Stimulated activated CD4-positive, alpha-beta T cell treated with anti-CD3 and anti-CD28 coated beads, Interleukin-1b, Interleukin-23, amount 100 ng/mL, for 4 hours (primary cell): ENCODE data around the gene VRK3.

ENCODE experiments used
- DNase-seq, 2 donors: peaks; one replicate each; pipeline ENCODE4 v3.0.0-alpha.2; 2020; ENCODE audit warnings: low read depth in 2 of 2

VRK3 gene

DNA sequence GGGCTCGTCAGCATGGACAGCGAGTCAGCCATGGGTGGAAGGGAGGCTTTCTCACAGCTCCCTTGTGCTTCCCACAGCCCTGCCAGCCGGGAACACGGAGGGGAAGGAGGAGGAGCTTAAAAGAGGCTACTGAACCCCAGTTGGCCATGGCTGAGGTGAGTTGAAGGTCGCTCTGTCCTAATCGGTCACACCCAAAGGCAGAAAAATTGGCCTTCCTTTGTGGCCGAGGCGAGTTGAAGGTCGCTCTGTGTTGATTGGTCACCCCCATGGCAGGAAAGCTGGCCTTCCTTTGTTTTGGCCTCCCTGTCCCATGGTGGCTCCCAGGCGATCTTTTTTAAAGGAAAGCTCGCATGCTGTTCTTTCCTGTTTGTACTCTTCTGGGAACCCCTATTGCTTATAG, 5.8 kb upstream of the VRK3 start:
- no peak for DNase-seq

DNA sequence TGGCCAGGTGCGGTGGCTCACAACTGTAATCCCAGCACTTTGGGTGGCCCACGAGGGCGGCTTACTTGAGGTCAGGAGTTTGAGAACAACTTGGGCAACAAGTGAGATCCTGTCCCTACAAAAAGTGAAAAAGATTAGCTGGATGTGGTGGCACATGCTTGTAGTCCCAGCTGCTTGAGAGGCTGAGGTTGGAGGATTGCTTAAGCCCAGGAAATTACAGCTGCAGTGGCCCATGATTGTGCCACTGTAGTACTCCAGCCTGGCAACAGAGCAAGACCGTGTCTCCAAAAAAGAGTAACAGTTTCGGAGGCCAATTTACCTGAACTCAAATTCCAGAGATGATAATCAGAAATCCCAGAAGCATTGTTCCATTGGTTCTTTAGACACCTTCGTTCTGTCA, 5.1 kb upstream of the VRK3 start:
- no peak for DNase-seq

DNA sequence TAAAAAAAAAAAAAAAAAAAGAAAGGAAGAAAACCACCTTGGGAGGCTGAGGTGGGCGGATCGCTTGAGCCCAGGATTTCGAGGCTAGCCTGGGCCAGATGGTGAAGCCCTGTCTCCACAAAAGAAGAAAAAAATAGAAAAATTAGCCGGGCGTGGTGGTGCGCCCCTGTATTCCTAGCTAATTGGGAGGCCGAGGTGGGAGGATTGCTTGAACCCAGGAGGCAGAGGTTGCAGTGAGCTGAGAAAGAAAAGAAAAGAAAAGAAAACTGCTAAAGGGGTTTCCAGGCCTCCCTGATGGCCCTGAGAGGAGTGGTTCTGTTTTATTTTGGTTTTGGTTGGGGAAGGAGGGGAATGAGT, 1.4 kb upstream of the VRK3 start:
- DNase-seq: no peak

DNA sequence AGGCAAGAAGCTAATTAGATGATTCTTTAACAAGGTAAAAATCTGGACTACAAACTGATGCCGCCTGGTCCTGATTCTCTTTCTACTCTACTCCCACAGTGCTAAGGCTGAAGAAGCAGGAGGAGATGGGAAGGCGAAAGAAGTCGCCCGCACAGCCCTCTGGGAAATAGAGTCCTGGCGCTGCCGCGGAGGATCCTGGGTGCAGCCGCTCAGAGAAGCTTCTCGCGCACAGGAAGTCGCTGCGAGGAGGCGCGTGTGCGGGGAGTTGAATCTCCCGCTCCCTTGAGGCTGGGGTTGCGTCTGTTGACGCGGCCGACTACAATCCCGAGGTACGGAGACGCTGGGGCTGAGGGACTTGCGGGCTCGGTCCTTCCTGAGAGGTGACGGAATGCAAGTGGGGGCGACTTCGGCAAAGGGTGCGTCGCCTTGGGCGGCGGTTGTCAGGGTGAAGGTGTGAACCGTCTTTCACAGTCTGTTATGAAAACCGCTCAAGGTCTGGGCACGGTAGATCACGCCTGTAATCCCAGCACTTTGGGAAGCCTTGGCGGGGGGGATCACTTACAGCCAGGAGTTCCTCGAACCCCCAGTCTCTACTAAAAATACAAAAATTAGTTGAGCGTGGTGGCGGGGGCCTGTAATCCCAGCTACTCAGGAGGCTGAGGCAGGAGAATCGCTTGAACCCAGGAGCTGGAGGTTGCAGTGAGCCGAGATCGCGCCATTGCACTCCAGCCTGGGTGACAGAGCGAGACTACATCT, 800 bp upstream of the VRK3 start, which contains the start of gene ZNF473:
TSS of gene ZNF473 (plus strand) at position 212 of the 756 bp plus-strand sequence. CDS start 5,078 bp downstream, outside the sequence.
- DNase-seq: peak; percentile 80 to 84

DNA sequence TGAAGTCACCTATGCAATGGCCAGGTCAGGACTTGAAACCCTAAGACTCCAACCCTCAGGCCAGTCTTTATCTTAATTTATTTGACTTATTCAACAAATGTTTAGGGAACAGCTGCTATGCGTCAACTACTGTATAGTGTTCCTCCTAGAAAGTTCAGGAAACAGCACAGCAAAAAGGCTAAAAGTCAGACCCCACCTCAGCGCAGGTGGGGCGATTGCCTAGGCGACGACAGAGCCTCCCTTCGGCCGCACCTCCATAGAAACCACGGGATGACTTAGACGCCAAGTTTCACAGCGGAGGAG, 502 bp downstream of the VRK3 start:
- DNase-seq: no peak

DNA sequence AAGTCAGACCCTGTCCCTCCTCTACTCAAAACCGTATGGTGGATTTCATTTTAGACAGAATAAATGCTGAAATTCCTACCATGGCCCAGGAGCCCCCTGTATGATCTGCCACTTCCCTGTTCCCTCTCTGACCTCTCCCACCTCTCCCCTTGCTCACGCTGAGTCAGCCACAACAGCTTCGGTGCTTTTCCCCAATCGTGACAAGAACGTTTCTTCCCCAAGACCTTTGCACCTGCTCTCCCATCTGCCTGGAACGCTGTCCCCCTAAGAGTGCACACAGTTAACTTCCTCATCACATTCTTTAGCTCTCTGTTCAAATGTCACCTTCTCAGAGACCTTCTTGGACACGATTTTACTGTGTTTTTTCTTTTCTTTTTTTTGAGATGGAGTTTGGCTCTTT, 2.3 kb downstream of the VRK3 start:
- no peak for DNase-seq

DNA sequence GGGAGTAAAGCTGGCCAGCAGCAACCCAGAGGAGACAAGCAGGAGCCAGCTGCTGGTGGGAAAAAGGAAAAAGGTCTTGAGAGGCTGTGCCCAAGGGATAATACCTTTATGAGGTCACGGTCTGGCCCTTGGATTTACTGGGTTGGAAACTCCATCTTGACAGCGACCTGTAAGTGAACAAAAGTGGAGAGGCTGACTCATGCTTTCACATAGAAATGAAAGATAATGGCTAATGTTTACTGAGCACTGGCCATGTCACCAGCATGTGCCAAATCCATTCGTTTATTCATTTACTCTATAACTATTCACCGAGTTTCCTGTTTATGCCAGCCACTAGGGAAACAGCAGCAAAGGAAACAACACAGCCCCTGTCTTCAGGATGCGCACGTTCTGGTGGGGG, 4.7 kb downstream of the VRK3 start:
- no peak for DNase-seq

DNA sequence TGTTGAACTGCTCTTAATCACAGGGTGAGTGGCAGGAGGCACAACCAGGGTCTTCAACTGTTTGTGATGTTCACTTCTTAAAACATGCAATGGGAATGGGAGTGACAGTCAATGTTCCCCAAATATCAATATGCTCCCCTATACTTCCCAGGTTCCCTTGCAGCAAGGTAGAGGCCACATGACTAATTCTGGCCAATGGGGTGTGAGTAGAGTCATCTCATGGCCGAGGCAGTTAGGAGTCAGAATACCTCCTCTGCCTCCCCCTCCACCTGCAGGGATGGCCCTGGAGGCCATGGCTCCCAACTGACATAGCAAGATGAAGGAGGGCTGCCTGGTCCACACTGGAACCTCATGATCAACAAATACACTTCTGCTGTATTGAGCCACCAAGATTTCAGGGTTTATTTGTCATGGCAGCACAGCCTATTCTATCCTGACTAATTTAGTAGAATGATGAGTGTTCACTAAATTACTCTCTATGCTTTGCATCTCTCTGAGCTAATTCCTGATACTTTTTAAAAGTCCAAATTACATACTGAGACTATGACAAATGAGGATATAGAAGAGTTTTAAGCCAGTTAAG, 8.9 kb downstream of the VRK3 start:
- no peak for DNase-seq

DNA sequence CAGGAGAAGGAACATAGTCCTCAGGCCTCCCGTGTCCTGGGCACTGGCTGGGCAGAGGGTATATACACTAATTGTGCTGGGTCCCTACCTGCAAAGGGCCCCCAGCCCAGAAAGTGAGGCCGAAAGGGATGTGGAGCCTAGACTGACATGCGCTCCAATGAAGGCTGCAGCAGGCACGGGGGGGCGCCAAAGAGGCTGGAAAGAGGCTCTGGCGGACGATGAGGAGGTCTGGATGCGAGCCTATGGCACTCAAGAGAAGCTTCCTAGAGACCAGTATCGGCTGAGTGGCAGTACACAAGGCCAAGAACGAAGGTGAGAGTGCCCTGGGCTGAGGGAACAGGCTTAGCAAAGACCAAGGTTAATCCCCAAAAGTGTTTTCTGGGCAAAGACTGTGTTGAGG, 16.6 kb downstream of the VRK3 start:
- DNase-seq: no peak

DNA sequence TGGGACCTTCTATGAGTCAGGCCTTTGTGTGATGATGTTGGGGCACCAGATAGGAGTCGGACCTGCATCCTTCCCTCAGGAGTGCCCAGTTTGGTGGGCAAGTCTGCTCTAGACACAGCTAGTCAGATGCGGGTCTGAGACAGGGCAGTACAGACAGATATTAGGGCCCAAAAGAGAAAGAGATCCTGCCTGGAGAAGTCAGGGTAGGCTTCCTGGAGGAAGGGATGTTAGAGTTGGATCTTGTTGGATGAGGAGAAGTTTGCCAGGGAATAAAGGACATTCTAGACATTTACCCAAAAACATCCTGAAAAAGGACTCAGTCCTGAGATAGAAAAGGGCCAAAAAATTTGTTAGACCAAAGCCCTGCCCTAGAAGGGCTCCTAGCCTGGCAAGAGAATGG, 17.2 kb downstream of the VRK3 start:
- no peak for DNase-seq

DNA sequence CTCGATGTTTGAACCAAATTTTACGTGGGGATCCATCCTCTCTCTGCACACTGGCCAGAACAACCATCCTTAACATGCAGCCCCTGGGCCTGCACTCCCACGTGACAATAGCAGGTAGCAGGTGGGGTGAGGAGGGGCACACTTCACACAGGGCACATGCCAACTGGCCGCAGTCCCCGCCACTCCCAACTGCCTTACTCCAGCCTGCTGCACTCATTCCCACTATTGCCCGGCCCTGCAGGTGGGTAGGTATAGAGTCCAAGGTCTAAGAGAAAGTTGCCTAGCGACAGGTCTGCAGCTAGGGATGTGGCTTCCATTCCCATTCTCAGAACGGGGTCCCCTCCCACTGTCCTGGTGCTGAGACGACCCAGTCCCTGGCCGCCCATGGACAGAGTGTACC, 18.0 kb downstream of the VRK3 start:
- no peak for DNase-seq

DNA sequence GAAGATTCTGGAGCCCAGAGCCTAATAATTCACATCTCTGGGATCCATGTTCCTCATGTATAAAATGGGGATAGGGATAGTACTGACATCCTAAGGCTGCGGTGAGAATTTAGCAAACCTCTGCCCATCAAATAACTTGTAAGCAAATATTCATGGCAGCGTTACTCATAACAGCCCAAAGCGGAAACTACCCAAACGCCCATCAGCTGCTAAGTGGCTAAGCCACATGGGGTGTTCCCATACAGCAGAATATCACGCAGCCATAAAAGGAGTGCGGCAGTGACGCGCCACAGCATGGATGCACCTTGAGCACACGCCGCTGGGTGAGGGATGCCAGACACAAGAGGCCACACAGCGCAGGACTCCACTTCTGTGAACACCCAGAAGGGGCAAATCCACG, 19.7 kb downstream of the VRK3 start:
- DNase-seq: no peak

DNA sequence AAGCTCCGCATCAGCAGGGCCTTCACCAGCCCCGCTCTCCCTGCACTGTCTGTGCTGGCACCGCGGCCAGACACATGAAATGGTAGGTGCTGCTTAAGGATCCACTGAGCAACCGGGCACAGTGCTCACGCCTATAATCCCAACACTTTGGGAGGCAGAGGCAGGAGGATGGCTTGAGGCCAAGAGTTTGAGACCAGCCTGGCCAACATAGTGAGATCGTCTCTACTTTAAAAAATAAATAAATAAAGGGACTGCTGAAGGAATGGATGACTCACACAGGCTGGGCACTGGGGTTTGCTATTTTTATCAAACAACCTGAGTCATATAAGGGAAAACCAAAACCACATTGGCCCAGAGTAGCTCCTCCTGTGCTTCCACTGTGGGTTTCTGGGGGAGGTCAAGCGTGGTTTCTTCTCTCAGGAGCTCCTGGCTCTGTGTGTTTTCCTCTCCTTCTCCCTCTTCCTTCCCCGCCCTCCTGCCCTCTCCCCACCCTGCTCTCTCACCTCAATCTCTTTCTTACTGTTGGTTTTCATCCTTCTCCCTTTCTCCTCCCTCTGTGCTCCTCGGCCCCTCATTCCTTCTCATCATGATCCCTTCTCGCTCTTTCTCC, 21.3 kb downstream of the VRK3 start:
- DNase-seq: no peak

DNA sequence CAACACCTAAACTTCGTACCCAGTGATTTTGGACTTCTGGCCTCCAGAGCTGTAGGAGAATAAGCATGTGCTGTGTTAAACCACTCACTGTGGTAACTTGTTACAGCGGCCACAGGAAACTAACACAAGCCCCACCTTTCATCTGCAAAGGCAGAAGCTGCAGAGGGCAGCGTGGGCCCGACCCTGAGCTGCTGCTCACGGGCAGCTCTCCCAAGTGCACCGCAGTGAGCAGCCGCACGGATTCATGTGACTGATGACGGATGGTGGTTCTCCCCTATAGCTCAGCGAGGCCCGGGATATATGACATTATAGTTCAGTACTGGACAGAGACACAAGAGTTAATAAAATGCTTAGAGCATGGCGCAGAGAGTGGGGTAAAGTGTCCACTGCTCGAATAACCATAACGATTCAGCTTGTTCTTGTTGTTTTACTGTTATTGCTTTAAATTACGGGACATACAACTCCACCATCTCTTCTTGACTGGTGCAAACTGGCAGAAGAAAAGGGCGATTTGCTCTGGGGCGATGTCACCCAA, 21.9 kb downstream of the VRK3 start:
- DNase-seq: no peak

DNA sequence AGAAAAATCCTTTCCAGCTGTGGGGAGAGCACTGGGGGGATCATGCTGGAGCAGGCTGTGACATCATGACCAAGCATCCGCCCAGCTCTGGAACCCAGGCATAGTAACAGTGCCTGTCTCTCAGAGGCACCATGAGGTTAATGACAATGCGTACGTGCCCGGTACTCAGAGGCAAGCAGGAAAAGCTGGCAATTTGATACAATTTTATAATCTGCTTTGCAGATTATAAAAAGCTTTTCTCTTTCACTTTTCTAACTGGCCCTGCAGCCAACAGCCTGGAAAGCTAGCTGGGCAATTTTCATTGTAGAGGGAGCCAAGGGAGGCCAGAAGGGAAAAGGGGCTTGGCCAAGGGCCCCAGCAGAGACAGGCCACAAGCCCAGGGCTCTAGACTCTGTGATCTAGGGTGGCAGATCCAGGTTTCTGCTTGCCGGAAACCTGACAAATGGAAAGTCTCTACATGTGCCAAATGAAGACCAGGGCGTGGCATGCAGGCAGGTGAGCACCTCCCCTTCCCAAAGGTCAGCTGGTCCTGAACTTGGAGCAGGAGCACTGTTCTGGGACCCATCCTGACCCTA, 22.7 kb downstream of the VRK3 start:
- no peak for DNase-seq

DNA sequence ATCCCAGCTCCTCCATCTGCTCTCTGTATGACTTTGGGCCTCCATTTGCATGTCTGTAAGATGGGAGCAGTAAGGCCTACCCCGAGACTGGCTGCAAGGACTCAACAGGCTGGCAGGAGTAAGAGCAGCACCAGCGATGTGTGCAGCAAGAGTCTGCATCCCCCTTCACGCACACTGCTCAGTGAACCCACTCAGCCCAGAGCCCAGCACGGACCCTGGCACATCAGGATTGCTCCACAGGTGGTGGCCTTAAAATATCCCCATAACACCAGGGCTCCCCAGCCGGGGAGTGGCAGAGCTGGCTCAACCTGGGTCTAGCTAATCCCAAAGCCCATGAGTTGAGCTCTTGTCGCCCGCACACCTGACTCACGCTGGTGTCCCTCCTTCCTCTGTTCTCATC, 23.4 kb downstream of the VRK3 start:
- no peak for DNase-seq

DNA sequence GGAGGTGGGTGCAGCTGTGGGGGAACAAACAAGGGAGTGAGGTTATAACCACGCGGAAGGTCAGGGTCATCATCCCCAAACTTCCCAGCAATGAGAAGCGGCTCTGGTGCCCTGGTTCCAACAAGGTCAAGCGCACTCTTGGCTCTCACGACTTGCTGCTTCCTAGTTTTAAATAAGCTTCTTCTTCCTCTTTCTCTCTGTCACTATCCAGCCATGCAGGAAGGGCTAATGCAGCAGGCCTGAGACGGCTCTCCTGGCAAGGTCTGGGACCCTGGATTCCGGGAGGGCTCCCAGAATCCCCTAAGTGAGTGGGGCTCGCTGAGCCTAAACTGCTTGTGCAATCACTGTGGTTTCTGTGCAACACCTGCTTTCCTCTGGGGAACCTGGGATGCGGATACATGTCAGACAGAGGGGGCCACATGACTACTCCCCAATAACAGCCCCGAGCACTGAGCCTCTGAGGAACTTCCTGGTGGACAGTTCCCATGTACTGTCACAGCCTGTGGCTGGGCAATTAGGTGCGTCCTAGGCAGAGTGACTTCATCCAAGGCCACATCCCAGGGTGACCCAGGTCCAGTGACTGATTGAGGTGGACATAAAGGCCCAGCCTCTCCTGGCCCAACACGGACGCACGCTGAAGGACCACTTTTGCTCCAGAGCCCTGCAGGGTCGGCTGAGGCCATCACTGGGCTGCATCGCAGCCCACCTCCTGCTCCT, 24.2 kb downstream of the VRK3 start:
- DNase-seq: no peak

DNA sequence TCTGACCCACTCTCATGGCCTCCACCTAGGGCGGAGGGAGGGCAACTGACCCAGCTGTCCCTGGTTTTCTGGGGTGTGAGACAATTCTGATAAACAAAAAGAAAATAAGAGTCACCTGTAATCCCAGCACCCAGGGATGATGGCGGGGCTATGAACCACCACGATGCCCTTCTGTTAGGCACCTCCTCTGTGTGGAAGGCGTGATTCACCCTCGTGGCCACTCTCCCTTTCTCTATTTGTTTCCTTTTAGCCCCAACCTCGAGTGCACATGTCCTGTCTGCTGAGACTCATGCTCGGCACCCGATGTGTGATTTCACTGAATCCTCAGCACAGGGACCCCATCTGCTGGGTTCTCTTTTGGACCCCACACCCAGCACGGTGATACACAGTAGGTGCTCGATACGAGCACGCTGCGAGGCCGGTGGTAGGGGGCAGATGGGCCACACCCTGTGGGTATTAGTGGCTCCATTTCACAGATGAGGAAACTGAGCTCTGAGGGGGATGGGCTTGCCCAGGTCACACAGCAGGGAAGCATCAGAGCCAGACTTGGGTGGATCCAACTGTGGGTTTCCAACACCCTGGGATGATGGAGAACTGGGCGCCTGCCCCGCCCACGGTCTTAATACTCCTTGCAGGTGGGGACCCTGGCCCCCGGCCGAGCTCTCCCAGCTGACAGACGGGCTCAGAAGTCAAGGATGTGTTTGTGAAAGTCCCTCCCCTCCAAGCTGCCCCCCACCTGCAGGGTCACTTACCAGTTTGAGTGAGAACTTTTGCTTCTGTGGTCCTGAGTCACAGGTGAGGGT, 24.9 kb downstream of the VRK3 start:
- DNase-seq: no peak

DNA sequence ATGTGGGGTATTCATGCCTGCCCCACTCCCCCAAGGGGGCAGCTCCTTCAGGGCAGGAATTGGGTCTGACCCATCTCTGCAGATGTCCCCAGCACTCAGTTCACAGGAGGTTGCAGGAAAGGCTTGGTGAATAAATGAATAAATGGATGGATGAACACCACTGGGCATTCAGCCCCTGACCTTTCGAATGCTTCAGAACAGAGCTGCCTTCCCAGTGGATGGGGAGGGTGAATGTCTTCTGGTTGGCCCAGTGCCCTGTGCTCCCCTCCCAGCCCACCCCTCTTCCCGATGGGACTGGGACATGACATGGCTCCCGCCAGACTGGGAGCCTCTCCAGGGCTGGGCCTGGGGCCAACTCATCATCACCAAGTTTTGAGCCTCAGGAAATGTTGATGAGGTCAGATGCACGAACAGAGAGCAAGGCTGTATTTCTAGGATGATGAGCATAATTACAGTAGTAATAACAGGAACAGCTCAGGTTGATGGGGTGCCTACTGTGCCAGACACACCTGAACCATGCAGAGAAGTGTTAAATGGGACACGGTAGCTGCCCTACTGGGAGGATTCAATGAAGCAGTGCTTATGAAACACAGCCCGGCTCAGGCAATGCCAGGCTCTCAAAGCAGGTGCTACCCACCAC, 25.7 kb downstream of the VRK3 start:
- no peak for DNase-seq

DNA sequence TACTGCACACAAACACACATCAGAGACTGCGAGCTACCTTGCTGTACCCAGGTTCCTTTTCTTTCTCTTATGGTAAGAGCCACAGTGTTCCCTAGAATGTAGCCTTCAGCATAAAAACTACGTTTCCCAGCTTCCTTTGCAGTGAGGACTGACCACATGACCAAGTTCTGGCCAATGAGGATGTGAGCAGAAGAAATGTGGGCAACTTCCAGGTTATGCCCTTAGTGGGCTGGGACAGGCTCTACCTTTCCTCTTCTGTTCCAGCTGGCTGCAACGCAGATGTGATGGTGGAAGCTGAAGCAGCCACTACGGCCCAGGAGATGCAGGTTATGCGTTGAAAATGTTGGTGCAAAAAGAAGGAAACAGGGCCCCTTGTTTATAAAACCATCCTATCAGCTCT, 27.5 kb downstream of the VRK3 start:
- DNase-seq: no peak

DNA sequence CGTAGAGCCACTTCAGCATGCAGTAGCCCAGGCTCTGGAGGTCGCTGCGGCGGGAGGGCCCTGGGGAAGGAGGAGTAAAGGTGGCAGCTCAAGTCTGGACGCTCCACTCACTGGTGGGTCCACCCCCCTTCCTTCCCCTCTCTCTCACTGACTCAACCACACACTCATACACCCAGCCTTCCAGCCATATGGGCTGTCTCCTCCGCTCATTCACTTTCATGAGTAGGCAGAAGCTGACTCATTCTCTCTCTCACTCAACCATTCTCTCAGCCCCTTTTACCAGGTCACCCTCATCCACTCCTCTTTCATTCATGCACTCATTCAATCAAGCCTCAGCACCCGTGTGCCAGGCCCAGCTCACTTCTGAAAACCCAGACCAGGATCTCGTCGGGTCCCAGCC, 36.7 kb downstream of the VRK3 start:
- DNase-seq: no peak
